ENCODE data around the gene P2RY1. TPM values are rescaled to one million over a fixed set of nuclear protein-coding genes. Genes with fewer than 3 reads are reported as not detected.
"Not testable (repeated sequence)": the region's sequence is repeated elsewhere in the genome, so short reads cannot be mapped to it uniquely, and the experiment has no call there.

P2RY1 gene
- total RNA-seq, 3 donors from 2014 or later (not counting 1 experiment from before 2014, with no cell fraction given) = 1.0 to 2.0 (median 1.4) TPM

DNA sequence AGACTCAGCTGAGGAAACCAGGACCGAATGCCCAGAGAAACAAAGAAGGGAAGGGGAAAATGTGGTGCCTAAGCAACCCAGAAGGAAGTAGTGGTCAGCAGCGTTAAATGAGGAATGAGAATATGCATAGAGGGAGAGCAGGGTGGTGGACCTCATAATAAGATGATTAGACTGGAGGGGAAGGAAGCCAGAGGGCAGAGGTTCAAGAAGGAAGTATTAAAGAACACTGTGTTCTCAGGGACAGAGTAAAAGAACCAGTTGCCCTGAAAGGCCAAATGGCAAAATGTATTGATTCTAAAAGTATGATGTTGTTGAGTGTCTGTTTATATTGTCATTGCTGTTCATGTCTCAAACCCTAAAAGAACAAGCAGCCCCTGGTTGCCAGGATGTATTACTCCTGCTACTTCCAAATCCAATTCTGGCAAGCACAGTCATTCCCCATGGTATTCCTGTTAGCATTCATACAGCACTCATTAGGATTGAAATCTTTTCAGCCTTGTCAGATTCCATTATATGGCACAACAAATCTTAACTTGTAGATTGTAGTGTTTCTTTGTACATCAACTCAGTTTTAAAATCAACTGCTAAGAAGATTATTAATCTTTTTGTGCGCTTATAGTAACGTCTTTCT, 23.4 kb downstream of the P2RY1 start:
- WGBS (ENCODE audit: insufficient coverage) = 59% methylated on average over 2 of the region's 4 CpGs
- Mint-ChIP-seq H3K9me3 (no peaks in the 10 kb centered on the region), H3K4me3 (no peak overlapping the region), H3K27ac (no peak overlapping the region), H3K4me1 (no peaks in the 10 kb centered on the region), H3K36me3 (no peaks in the 10 kb centered on the region), H3K27me3 (ENCODE audit: low read depth in 2 of 2) (no peaks in the 10 kb centered on the region)
- ATAC-seq = no peak
- TF ChIP-seq, protein P1, sequence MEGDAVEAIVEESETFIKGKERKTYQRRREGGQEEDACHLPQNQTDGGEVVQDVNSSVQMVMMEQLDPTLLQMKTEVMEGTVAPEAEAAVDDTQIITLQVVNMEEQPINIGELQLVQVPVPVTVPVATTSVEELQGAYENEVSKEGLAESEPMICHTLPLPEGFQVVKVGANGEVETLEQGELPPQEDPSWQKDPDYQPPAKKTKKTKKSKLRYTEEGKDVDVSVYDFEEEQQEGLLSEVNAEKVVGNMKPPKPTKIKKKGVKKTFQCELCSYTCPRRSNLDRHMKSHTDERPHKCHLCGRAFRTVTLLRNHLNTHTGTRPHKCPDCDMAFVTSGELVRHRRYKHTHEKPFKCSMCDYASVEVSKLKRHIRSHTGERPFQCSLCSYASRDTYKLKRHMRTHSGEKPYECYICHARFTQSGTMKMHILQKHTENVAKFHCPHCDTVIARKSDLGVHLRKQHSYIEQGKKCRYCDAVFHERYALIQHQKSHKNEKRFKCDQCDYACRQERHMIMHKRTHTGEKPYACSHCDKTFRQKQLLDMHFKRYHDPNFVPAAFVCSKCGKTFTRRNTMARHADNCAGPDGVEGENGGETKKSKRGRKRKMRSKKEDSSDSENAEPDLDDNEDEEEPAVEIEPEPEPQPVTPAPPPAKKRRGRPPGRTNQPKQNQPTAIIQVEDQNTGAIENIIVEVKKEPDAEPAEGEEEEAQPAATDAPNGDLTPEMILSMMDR (IDR thresholded peaks at IDR 0.05) = no peak
- no peaks in the 10 kb centered on the region for H3K27me3 ChIP-seq (ENCODE audit: control insufficient read depth, insufficient read depth, low read length)
- DNase-seq = no peak
- H3K36me3 ChIP-seq (ENCODE audit: control insufficient read depth, insufficient read depth, low read length) = no peaks in the 10 kb centered on the region
- H3K4me1 ChIP-seq (ENCODE audit: control insufficient read depth, insufficient read depth, low read length) = no peaks in the 10 kb centered on the region
- H3K4me3 ChIP-seq (ENCODE audit: low read length) = no peak overlapping the region
- intact Hi-C loops (cut with micrococcal nuclease) = no loop called here
- no peaks in the 10 kb centered on the region for H3K9me3 ChIP-seq (ENCODE audit: control insufficient read depth, insufficient read depth, low read length)
- no peak overlapping the region for H3K27ac ChIP-seq (ENCODE audit: low read length)

DNA sequence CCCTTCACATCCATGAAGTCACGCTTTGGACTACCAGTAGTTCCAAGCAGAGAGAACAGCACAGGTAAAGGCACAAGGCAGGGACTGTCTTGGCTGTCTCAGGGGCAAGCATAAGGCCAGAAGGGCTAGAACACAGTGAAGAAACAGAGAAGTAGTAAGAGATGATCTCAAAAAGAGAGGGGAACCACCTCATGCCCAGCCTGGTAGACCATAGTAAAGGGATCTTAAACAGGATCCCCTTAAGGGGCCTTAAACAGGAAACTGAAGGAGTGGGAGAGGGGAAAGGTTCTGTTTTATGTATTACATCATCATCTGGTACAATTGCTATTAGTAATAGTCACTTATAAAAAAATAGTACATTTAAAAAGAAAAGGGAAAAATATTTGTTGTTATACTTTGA, 25.8 kb downstream of the P2RY1 start:
- Histone ChIP-seq H3K9me3 (ENCODE audit: control insufficient read depth, insufficient read depth, low read length) (no peaks in the 10 kb centered on the region), H3K27ac (ENCODE audit: low read length) (no peak overlapping the region), H3K4me1 (ENCODE audit: control insufficient read depth, insufficient read depth, low read length) (no peaks in the 10 kb centered on the region), H3K36me3 (ENCODE audit: control insufficient read depth, insufficient read depth, low read length) (no peaks in the 10 kb centered on the region), H3K27me3 (ENCODE audit: control insufficient read depth, insufficient read depth, low read length) (no peaks in the 10 kb centered on the region), H3K4me3 (ENCODE audit: low read length) (no peak overlapping the region)
- intact Hi-C loops (cut with micrococcal nuclease) = no loop called here
- H3K36me3 Mint-ChIP-seq = no peaks in the 10 kb centered on the region
- 86% methylated on average over 1 of the region's 1 CpG for WGBS (ENCODE audit: insufficient coverage)
- DNase-seq = no peak
- H3K9me3 Mint-ChIP-seq = no peaks in the 10 kb centered on the region
- no peaks in the 10 kb centered on the region for H3K4me1 Mint-ChIP-seq
- no peaks in the 10 kb centered on the region for H3K27me3 Mint-ChIP-seq (ENCODE audit: low read depth in 2 of 2)
- ATAC-seq = no peak
- no peak overlapping the region for H3K27ac Mint-ChIP-seq
- TF ChIP-seq, protein P1 (IDR thresholded peaks at IDR 0.05) = no peak
- no peak overlapping the region for H3K4me3 Mint-ChIP-seq

DNA sequence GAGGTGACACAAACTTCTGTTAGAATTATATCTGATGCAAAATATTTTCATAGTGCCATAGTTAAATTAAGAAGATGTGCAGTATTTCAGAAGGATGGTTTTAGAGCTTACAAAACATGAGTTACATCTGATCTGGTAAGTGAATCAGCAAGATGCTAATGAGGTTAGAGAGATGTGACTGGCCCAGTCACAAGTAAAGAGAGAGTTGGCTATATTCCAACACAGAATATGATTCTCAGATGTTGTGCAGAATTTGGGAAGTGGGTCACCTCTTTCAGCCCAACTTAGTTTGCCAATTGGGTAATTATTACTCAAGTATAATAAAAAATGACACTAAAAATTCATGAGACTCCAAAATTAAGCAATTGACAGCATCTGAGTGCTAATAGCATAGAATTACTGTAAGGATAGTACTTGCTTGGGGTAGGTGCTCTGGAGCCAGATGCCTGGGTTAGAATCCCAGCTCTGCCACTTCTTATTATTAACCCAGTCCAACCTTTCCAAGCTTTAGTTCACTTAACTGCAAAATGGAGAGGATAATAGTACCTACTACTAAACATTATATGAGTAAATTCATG, 30.8 kb downstream of the P2RY1 start:
- TF ChIP-seq, protein P1 (IDR thresholded peaks at IDR 0.05) = no peak
- no peak for DNase-seq
- no peak for ATAC-seq

DNA sequence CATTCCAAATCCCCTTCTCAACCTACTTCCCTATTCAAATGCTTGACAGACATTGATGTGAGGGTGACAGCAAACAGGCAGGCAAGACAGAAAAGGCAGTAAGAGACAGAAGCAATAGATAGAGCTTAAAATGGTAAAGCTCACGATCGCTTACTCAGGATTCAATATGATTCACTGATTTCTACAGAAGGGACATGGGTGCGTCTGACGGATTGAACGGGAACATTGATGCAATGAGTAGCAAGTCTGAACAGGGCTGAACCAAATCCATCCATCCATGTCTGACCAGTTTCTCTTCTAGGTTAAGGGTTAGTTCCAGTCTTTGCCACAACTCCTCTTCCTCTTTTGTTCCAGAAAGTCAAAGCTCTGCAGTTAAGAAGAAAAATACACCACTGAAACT, 35.1 kb downstream of the P2RY1 start:
- intact Hi-C loops (cut with micrococcal nuclease) = no loop called here
- H3K36me3 Mint-ChIP-seq = no peaks in the 10 kb centered on the region
- peaks cover 3 to 7% of the 10 kb centered on the region in 2 donors for H3K9me3 Mint-ChIP-seq
- no peaks in the 10 kb centered on the region for H3K4me1 Mint-ChIP-seq
- WGBS (ENCODE audit: insufficient coverage) = 94% methylated on average over 5 of the region's 5 CpGs
- Histone ChIP-seq H3K9me3 (ENCODE audit: control insufficient read depth, insufficient read depth, low read length) (no peaks in the 10 kb centered on the region), H3K4me1 (ENCODE audit: control insufficient read depth, insufficient read depth, low read length) (no peaks in the 10 kb centered on the region), H3K27ac (ENCODE audit: low read length) (no peak overlapping the region), H3K27me3 (ENCODE audit: control insufficient read depth, insufficient read depth, low read length) (no peaks in the 10 kb centered on the region), H3K4me3 (ENCODE audit: low read length) (no peak overlapping the region), H3K36me3 (ENCODE audit: control insufficient read depth, insufficient read depth, low read length) (no peaks in the 10 kb centered on the region)
- DNase-seq (no peak), ATAC-seq (no peak)
- no peak overlapping the region for H3K4me3 Mint-ChIP-seq
- H3K27me3 Mint-ChIP-seq (ENCODE audit: low read depth in 2 of 2) = peaks cover 0 to 13% of the 10 kb centered on the region in 2 donors
- H3K27ac Mint-ChIP-seq = no peak overlapping the region
- TF ChIP-seq, protein P1 (IDR thresholded peaks at IDR 0.05) = no peak

More for the DNA sequence above, 30.8 kb downstream of the P2RY1 start:
- Mint-ChIP-seq H3K4me3 (no peak overlapping the region), H3K36me3 (no peaks in the 10 kb centered on the region), H3K27ac (no peak overlapping the region), H3K9me3 (no peaks in the 10 kb centered on the region), H3K4me1 (no peaks in the 10 kb centered on the region), H3K27me3 (ENCODE audit: low read depth in 2 of 2) (peaks cover 0 to under 1% of the 10 kb centered on the region in 2 donors)
- no peaks in the 10 kb centered on the region for H3K9me3 ChIP-seq (ENCODE audit: control insufficient read depth, insufficient read depth, low read length)
- intact Hi-C loops (cut with micrococcal nuclease) = no loop called here
- H3K27ac ChIP-seq (ENCODE audit: low read length) = no peak overlapping the region
- no peaks in the 10 kb centered on the region for H3K36me3 ChIP-seq (ENCODE audit: control insufficient read depth, insufficient read depth, low read length)
- H3K27me3 ChIP-seq (ENCODE audit: control insufficient read depth, insufficient read depth, low read length) = no peaks in the 10 kb centered on the region
- H3K4me3 ChIP-seq (ENCODE audit: low read length) = no peak overlapping the region
- H3K4me1 ChIP-seq (ENCODE audit: control insufficient read depth, insufficient read depth, low read length) = no peaks in the 10 kb centered on the region

DNA sequence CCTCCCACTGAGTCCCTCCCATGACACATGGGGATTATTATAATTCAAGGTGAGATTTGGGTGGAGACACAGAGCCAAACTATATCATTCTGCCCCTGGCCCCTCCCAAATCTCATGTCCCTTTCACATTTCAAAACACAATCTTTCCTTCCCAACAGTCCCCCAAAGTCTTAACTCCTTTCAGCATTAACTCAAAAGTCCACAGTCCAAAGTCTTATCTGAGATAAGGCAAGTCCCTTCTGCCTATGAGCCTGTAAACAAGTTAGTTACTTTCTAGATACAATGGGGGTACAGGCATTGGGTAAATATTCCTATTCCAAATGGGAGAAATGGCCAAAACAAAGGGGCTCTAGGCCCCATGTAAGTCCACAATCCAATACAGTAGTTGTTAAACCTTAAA, 38.4 kb downstream of the P2RY1 start:
- H3K27ac ChIP-seq (ENCODE audit: low read length); H3K9me3 Mint-ChIP-seq; H3K36me3 Mint-ChIP-seq; H3K27ac Mint-ChIP-seq; DNase-seq; ATAC-seq; H3K4me3 ChIP-seq (ENCODE audit: low read length); H3K4me1 ChIP-seq (ENCODE audit: control insufficient read depth, insufficient read depth, low read length); intact Hi-C loops (cut with micrococcal nuclease); H3K4me1 Mint-ChIP-seq; H3K4me3 Mint-ChIP-seq; H3K27me3 ChIP-seq (ENCODE audit: control insufficient read depth, insufficient read depth, low read length); H3K36me3 ChIP-seq (ENCODE audit: control insufficient read depth, insufficient read depth, low read length); H3K9me3 ChIP-seq (ENCODE audit: control insufficient read depth, insufficient read depth, low read length): not testable (repeated sequence)
- peaks cover 0 to 13% of the 10 kb centered on the region in 2 donors for H3K27me3 Mint-ChIP-seq (ENCODE audit: low read depth in 2 of 2)
